CD14-positive monocyte (primary cell): ENCODE measurements around the gene ITGA2B. TPM values are rescaled to one million over a fixed set of nuclear protein-coding genes. Genes with fewer than 3 reads are reported as not detected.
A peak's percentile ranks its signal among the peaks of the same experiment; 100 is the strongest.

Source experiments
- DNase-seq, 3 donors: peaks; one replicate each; pipeline ENCODE4 v3.0.0-alpha.2; 2011 to 2022
- H2AFZ ChIP-seq: 2 replicates; pipeline ENCODE4 v1.6.0; 2012; ENCODE audit warnings: mild to moderate bottlenecking, low read depth, low read length, inconsistent platforms; ENCODE audit not compliant: insufficient read depth, poor library complexity, severe bottlenecking
- H3K27ac ChIP-seq, 2 donors: 1 replicate in 1 of 2; 2 replicates in 1 of 2; pipeline ENCODE4 v1.5.1; 2012 to 2013; ENCODE audit warnings: low read length in 2 of 2, control low read depth in 1 of 2, inconsistent platforms in 1 of 2, low read depth in 1 of 2, mild to moderate bottlenecking in 1 of 2
- H3K27me3 ChIP-seq, 2 donors: one replicate each; pipeline versions ENCODE4 v1.6.0 to v1.6.1; 2011 to 2013; ENCODE audit warnings: low read length in 2 of 2; ENCODE audit not compliant: control insufficient read depth in 2 of 2, insufficient read depth in 2 of 2
- H3K36me3 ChIP-seq, 2 donors: replicated peaks in 1 of 2; 1 replicate in 1 of 2; 2 replicates in 1 of 2; pipeline versions ENCODE4 v1.5.1 to v1.6.1; 2012 to 2013; ENCODE audit warnings: low read length in 2 of 2, control low read depth in 1 of 2, inconsistent platforms in 1 of 2, mild to moderate bottlenecking in 1 of 2; ENCODE audit not compliant: insufficient read depth in 2 of 2, control insufficient read depth in 1 of 2
- H3K4me1 ChIP-seq, 2 donors: 1 replicate in 1 of 2; 2 replicates in 1 of 2; pipeline versions ENCODE4 v1.5.1 to v1.6.1; 2012 to 2013; ENCODE audit warnings: low read length in 2 of 2, control low read depth in 1 of 2, inconsistent platforms in 1 of 2, mild to moderate bottlenecking in 1 of 2, moderate library complexity in 1 of 2; ENCODE audit not compliant: insufficient read depth in 2 of 2, control insufficient read depth in 1 of 2
- H3K4me2 ChIP-seq: replicated peaks from 2 replicates; pipeline ENCODE3; 2012; ENCODE audit warnings: low read length, moderate library complexity, mild to moderate bottlenecking; ENCODE audit not compliant: poor library complexity, severe bottlenecking; ENCODE audit errors: extremely low read depth
- H3K4me3 ChIP-seq, 3 experiments: fragments of 200-600 bp in 1 of 3; sonication (generic) in 1 of 3; replicated peaks in 1 of 3; 1 replicate in 2 of 3; 2 replicates in 1 of 3; pipeline ENCODE4 v1.5.1; 2011 to 2013; ENCODE audit warnings: low read length in 3 of 3, mild to moderate bottlenecking in 3 of 3, control low read depth in 2 of 3, low read depth in 2 of 3, inconsistent platforms in 1 of 3, moderate library complexity in 1 of 3
- H3K79me2 ChIP-seq: 2 replicates; pipeline ENCODE4 v1.6.0; 2012; ENCODE audit warnings: mild to moderate bottlenecking, control low read depth, inconsistent platforms, low read length, moderate library complexity; ENCODE audit not compliant: insufficient read depth
- H3K9ac ChIP-seq: 2 replicates; pipeline ENCODE4 v1.6.0; 2017; ENCODE audit warnings: low read length, mild to moderate bottlenecking; ENCODE audit not compliant: insufficient read depth, poor library complexity, severe bottlenecking
- H3K9me3 ChIP-seq, 2 donors: replicated peaks in 1 of 2; 1 replicate in 1 of 2; 2 replicates in 1 of 2; pipeline versions ENCODE4 v1.5.1 to v1.6.1; 2012 to 2013; ENCODE audit warnings: low read length in 2 of 2, control low read depth in 1 of 2; ENCODE audit not compliant: control insufficient read depth in 1 of 2, insufficient read depth in 1 of 2
- H4K20me1 ChIP-seq: 2 replicates; pipeline ENCODE4 v1.6.0; 2012; ENCODE audit warnings: mild to moderate bottlenecking, low read length, control low read depth, moderate library complexity; ENCODE audit not compliant: insufficient read depth
- H3K27ac Mint-ChIP-seq, 7 donors: one replicate each; pipeline ENCODE4 v1.8.0; 2020; ENCODE audit warnings: mild to moderate bottlenecking in 7 of 7, mixed read lengths in 7 of 7, moderate library complexity in 6 of 7, inconsistent platforms in 2 of 7
- H3K27me3 Mint-ChIP-seq, 3 donors: one replicate each; pipeline ENCODE4 v1.8.0; 2021 to 2022; ENCODE audit warnings: low read depth in 3 of 3, mild to moderate bottlenecking in 3 of 3, mixed read lengths in 3 of 3, moderate library complexity in 3 of 3, inconsistent platforms in 1 of 3
- H3K36me3 Mint-ChIP-seq, 2 donors: one replicate each; pipeline ENCODE4 v1.8.0; 2020; ENCODE audit warnings: mixed read lengths in 2 of 2, inconsistent platforms in 1 of 2, mild to moderate bottlenecking in 1 of 2
- H3K4me1 Mint-ChIP-seq: one replicate; pipeline ENCODE4 v1.8.0; 2020; ENCODE audit warnings: mild to moderate bottlenecking, mixed read lengths
- H3K4me3 Mint-ChIP-seq, 2 donors: one replicate each; pipeline ENCODE4 v1.8.0; 2020; ENCODE audit warnings: mild to moderate bottlenecking in 2 of 2, mixed read lengths in 2 of 2, moderate library complexity in 1 of 2
- H3K9me3 Mint-ChIP-seq, 7 donors: one replicate each; pipeline ENCODE4 v1.8.0; 2020 to 2022; ENCODE audit warnings: mixed read lengths in 7 of 7, mild to moderate bottlenecking in 6 of 7, moderate library complexity in 6 of 7, inconsistent platforms in 2 of 7
- CTCF ChIP-seq: fragments of 200-600 bp; IDR thresholded peaks from one replicate; pipeline ENCODE4 v1.8.0; 2022; ENCODE audit warnings: antibody characterized with exemption, mild to moderate bottlenecking
- WGBS: methylation state at CpG from one replicate; pipeline ENCODE4 v1.1.5; 2013; ENCODE audit warnings: missing lambda C conversion rate; ENCODE audit not compliant: insufficient coverage; 5-methylcytosine and 5-hydroxymethylcytosine counted together
- intact Hi-C, 2 donors: fragments of 100-400 bp; cut with micrococcal nuclease; formaldehyde crosslinking; loops; one replicate each; pipeline versions ENCODE4 v1.15.0 to v1.15.1; 2023
- polyA plus RNA-seq, 3 donors: library from polyadenylated mRNA; depleted of rRNA in 1 of 3; unstranded in 2 of 3; stranded (reverse) in 1 of 3; fragments of 300-500 nt in 2 of 3; fragments of >200 nt in 1 of 3; fragmentation: Illumina TruSeq in 2 of 3; gene quantifications; 1 replicate in 2 of 3; 2 replicates in 1 of 3; pipeline ENCODE4 v1.2.3, GENCODE V29; 2012 to 2021

The ITGA2B gene
- polyA plus RNA-seq, 3 donors: 0.21 to 1.2 (median 1.1) TPM

- H3K27ac ChIP-seq: peak overlapping the region; percentile 88 to 98
- H2AFZ ChIP-seq: peak overlapping the region; percentile 39
- peaks cover 60% of the 10 kb centered on the region for H3K4me1 Mint-ChIP-seq
- H3K4me2 ChIP-seq: peak overlapping the region; percentile 88
- no peak for DNase-seq
- H4K20me1 ChIP-seq: peaks cover 62% of the 10 kb centered on the region
- no peaks in the 10 kb centered on the region for H3K27me3 ChIP-seq
- peaks cover 0 to 2% (median 0%) of the 10 kb centered on the region in 3 donors for H3K27me3 Mint-ChIP-seq
- H3K27ac Mint-ChIP-seq: peak overlapping the region; percentile 93 to 99 (median 98)
- H3K36me3 ChIP-seq: peaks cover 25 to 27% of the 10 kb centered on the region in 2 donors
- peak overlapping the region; percentile 96 to 99 for H3K4me3 Mint-ChIP-seq
- WGBS: 71% methylated on average over 6 of the region's 13 CpGs
- TF ChIP-seq CTCF: peak; percentile 26
- H3K79me2 ChIP-seq: peaks cover 67% of the 10 kb centered on the region
- H3K36me3 Mint-ChIP-seq: peaks cover 34 to 37% of the 10 kb centered on the region in 2 donors
- peaks cover 57 to 69% of the 10 kb centered on the region in 2 donors for H3K4me1 ChIP-seq
- intact Hi-C loops: loop anchor here in 1 of 2 donors (5.0 kb wide), 2 partner anchors 69 to 144 kb away; no protein-coding TSS in a partner anchor
- peak overlapping the region; percentile 71 to 98 (median 92) for H3K4me3 ChIP-seq
- H3K9ac ChIP-seq: peak overlapping the region; percentile 87
- H3K9me3 ChIP-seq: no peaks in the 10 kb centered on the region
- H3K9me3 Mint-ChIP-seq: peaks cover 0 to 3% (median 0%) of the 10 kb centered on the region in 7 donors
Observed at GRCh38 chr17:44346064-44346844, 43.2 kb downstream of the ITGA2B start.

GRCh38 chr17:44345454-44346026 is 43.9 kb downstream of the ITGA2B start:
- Histone ChIP-seq H3K27ac (peak overlapping the region; percentile 88 to 98), H3K4me2 (peak overlapping the region; percentile 88), H3K4me1 (peaks cover 58 to 69% of the 10 kb centered on the region in 2 donors), H4K20me1 (peaks cover 55% of the 10 kb centered on the region), H3K79me2 (peaks cover 65% of the 10 kb centered on the region), H2AFZ (peak overlapping the region; percentile 39), H3K36me3 (peaks cover 18 to 19% of the 10 kb centered on the region in 2 donors), H3K4me3 (peak overlapping the region; percentile 71 to 98 (median 92)), H3K9me3 (peaks cover 0 to 1% of the 10 kb centered on the region in 2 donors), H3K27me3 (no peaks in the 10 kb centered on the region), H3K9ac (peak overlapping the region; percentile 87)
- Mint-ChIP-seq H3K36me3 (peaks cover 27 to 30% of the 10 kb centered on the region in 2 donors), H3K4me1 (peaks cover 64% of the 10 kb centered on the region), H3K9me3 (peaks cover 0 to 7% (median 2%) of the 10 kb centered on the region in 7 donors), H3K27ac (peak overlapping the region; percentile 93 to 99 (median 98)), H3K4me3 (peak overlapping the region; percentile 96 to 99), H3K27me3 (peaks cover 0 to 2% (median 0%) of the 10 kb centered on the region in 3 donors)
- DNase-seq: peak in 2 of 3 donors; percentile 81 to 93
- WGBS: 0% methylated on average over 3 of the region's 21 CpGs
- intact Hi-C loops: loop anchor here in 1 of 2 donors (2.0 to 5.0 kb wide), 4 partner anchors 21 to 143 kb away; partner anchors contain the start of genes SLC25A39 and UBTF
- peak; percentile 77 for TF ChIP-seq CTCF
